Fibroblast of villous mesenchyme (primary cell): ENCODE results near the gene CES4A. TPM values are rescaled to one million over a fixed set of nuclear protein-coding genes. Genes with fewer than 3 reads are reported as not detected.

Experiments
- DNase-seq: peaks from one replicate; pipeline ENCODE4 v3.0.0-alpha.2; 2010; ENCODE audit warnings: low read depth
- H3K4me3 ChIP-seq: 2 replicates; pipeline ENCODE4 v1.5.1; 2011; ENCODE audit warnings: low read depth, mild to moderate bottlenecking, low read length
- small RNA-seq: library from RNA; depleted of rRNA; stranded (forward); fragments of <200 nt; gene quantifications from one replicate; pipeline ENCODE3, GENCODE V24; 2012
- total RNA-seq: library from RNA; depleted of rRNA; stranded (reverse); fragments of >200 nt; gene quantifications from 2 replicates; pipeline ENCODE4 v1.2.3, GENCODE V29; 2012
- TF ChIP-seq, protein P1 (sequence below): IDR thresholded peaks from 2 replicates; pipeline ENCODE4 v1.5.1; 2012; ENCODE audit warnings: low read depth, mild to moderate bottlenecking, low read length; ENCODE audit not compliant: insufficient read depth

CES4A gene
- total RNA-seq, 1 donor, result 4.3 TPM

- TF ChIP-seq, protein P1, sequence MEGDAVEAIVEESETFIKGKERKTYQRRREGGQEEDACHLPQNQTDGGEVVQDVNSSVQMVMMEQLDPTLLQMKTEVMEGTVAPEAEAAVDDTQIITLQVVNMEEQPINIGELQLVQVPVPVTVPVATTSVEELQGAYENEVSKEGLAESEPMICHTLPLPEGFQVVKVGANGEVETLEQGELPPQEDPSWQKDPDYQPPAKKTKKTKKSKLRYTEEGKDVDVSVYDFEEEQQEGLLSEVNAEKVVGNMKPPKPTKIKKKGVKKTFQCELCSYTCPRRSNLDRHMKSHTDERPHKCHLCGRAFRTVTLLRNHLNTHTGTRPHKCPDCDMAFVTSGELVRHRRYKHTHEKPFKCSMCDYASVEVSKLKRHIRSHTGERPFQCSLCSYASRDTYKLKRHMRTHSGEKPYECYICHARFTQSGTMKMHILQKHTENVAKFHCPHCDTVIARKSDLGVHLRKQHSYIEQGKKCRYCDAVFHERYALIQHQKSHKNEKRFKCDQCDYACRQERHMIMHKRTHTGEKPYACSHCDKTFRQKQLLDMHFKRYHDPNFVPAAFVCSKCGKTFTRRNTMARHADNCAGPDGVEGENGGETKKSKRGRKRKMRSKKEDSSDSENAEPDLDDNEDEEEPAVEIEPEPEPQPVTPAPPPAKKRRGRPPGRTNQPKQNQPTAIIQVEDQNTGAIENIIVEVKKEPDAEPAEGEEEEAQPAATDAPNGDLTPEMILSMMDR, result no peak
- no peak overlapping the region for H3K4me3 ChIP-seq
- no peak for DNase-seq
These were observed 62.4 kb downstream of the CES4A start for GRCh38 chr16:67050796-67051195.

DNA sequence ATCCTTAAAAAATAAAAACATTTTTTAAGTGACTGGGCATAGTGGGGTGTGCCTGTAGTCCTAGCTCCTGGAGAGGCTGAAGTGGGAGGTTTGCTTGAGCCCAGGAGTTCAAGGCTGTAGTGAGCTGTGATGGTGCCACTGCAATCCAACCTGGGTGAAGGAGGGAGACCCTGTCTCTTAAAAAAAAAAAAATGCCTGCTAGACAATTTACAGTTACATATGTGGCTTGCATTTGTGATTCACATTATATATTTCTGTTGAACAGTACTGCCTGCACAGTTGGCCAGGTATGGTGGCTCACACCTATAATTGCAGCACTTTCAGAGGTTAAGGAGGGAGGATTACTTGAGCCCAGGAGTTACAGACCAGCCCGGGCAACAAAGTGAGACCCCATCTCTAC lies 64.0 kb downstream of the CES4A start:
- TF ChIP-seq, protein P1, result no peak
- H3K4me3 ChIP-seq, result no peak overlapping the region
- no peak for DNase-seq

DNA sequence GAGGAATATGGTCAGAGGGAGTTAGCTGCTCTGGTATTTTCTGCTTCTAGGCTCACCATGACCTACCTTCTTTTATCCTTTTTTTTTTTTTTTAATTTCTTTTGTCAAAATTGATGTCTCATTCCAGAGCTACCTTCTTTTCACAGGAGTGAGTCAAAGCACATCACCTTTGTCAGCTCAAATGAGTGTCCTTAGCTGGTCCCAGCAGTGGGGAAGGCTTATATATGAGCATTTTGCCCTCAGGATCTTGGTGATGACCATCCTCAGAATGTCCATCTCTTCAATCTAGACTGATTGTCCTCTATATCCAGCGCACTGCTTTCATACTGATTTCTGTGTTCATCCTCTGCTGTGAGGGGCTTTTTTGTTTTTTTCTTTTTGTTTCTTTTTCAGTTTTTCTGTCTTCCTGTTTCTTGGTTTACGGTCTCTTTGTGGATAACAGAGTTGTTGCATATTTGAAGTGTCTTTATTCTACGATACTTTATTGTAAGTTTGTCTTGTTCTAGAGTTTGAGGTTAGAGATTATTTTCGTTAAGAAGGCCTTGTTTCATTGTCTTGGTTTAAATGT lies 65.5 kb downstream of the CES4A start:
- H3K4me3 ChIP-seq, result no peak overlapping the region
- DNase-seq, result no peak
- TF ChIP-seq, protein P1, result no peak

GRCh38 chr16:67054901-67055300 lies 66.5 kb downstream of the CES4A start:
- H3K4me3 ChIP-seq, result no peak overlapping the region
- no peak for DNase-seq
- TF ChIP-seq, protein P1, result no peak

DNA sequence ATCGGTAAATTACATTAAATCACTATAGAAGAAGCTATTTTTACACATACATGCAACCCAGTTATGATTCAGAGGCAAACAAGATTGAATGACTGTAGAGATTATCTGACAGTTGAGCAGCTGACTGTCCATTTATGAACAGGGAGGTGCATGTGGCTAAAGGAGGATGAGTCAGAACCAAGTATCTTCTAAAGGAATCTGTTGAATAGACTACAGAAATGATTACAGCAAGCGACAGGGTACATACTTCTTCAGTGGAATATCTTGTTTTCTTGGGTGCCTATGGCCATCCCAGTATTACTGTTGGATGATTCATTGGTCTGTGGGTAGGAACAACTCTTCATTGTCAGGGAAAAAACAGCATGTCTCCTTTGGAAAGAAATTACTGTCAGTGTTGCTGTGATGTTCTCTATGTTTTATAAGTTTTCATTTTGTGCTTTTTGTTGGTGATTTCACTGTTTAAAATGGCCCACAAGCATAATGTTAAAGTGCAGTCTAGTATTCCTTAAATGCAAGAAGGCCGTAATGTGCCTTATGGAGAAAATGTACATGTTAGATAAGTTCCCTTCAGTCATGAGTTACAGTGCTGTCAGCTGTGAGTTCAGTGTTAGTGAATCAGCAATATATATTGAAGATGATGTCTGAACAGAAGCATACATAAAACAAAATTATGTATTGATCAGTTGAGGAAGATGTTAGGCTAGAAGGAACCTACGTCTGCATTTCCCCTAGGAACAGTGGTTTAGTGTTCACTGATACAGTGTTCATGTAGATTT lies 67.5 kb downstream of the CES4A start:
- TF ChIP-seq, protein P1, result no peak
- H3K4me3 ChIP-seq, result no peak overlapping the region
- peak; percentile 94 for DNase-seq

Small RNA genes lying within 50 kb of the gene (small RNA-seq; reads per million reads assigned to genes)
- not detected for gene RN7SL543P

Other genes with a start within 250 kb of the CES4A start
- gene DYNC1LI2, start 237.0 kb upstream of the CES4A start, total RNA-seq, result 146 and 147 TPM in 2 replicates
- gene TERB1, start 187.0 kb upstream of the CES4A start, total RNA-seq, result under 0.01 TPM in 1 of 2 replicates, not detected in the other
- 67.6 and 91.1 TPM in 2 replicates for gene NAE1, start 157.6 kb upstream of the CES4A start, total RNA-seq
- not detected in 2 replicates for gene CA7, start 144.2 kb upstream of the CES4A start, total RNA-seq
- gene PDP2, start 108.1 kb upstream of the CES4A start, total RNA-seq, result 17.4 and 25.9 TPM in 2 replicates
- gene CDH16, start 69.7 kb upstream of the CES4A start, total RNA-seq, result not detected in 2 replicates
- gene RRAD, start 63.1 kb upstream of the CES4A start, total RNA-seq, result 12.5 and 15.1 TPM in 2 replicates
- gene CIAO2B, start 54.2 kb upstream of the CES4A start, total RNA-seq, result 133 and 136 TPM in 2 replicates
- 38.9 and 41.9 TPM in 2 replicates for gene CES2, start 53.1 kb upstream of the CES4A start, total RNA-seq
- 0.32 TPM in 1 of 2 replicates, not detected in the other for gene CES3, start 27.3 kb upstream of the CES4A start, total RNA-seq
- gene CBFB, start 40.6 kb downstream of the CES4A start, total RNA-seq, result 71.8 and 91.5 TPM in 2 replicates
- gene PHAF1, start 121.4 kb downstream of the CES4A start, total RNA-seq, result 12.9 and 16.0 TPM in 2 replicates
- gene B3GNT9, start 162.4 kb downstream of the CES4A start, total RNA-seq, result 41.9 and 46.4 TPM in 2 replicates
- 12.5 and 18.4 TPM in 2 replicates for gene TRADD, start 171.3 kb downstream of the CES4A start, total RNA-seq
- gene FBXL8, start 171.4 kb downstream of the CES4A start, total RNA-seq, result 8.6 and 10.6 TPM in 2 replicates
- gene HSF4, start 176.2 kb downstream of the CES4A start, total RNA-seq, result 2.6 and 3.0 TPM in 2 replicates
- gene NOL3, start 181.9 kb downstream of the CES4A start, total RNA-seq, result 11.7 and 12.2 TPM in 2 replicates
- 9.3 and 9.9 TPM in 2 replicates for gene MATCAP1, start 195.4 kb downstream of the CES4A start, total RNA-seq
- gene EXOC3L1, start 201.5 kb downstream of the CES4A start, total RNA-seq, result not detected in 2 replicates
- gene E2F4, start 203.6 kb downstream of the CES4A start, total RNA-seq, result 64.1 and 75.1 TPM in 2 replicates
- 0.43 and 0.64 TPM in 2 replicates for gene ELMO3, start 210.5 kb downstream of the CES4A start, total RNA-seq
- gene TMEM208, start 238.5 kb downstream of the CES4A start, total RNA-seq, result 25.5 and 29.0 TPM in 2 replicates